Activated T-helper 1 cell treated with Interleukin-2 at 50 U/mL for 16 hours (primary cell): ENCODE measurements around the gene CA10.

Source experiments
- DNase-seq: peaks from one replicate; pipeline ENCODE4 v3.0.0-alpha.2; 2020; ENCODE audit warnings: low read depth

CA10 gene

DNA sequence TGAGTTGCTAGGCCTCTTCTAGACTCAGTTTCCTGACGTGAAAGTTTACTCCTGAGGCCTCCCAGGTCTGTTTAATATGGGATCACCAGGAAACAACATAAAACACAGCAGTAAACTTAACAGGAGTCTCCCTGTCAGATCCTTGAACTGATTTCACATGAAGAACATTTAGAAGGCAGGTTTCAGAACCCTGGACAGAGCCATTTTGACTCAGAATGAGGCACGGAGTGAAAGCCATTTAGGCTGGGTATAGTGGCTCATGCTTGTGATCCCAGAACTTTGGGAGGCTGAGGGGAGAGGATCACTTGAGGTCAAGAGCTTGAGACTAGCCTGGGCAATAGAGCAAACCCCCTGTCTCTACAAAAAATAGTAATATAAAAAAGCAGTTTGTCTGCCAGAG lies 289.1 kb downstream of the CA10 start:
- DNase-seq, result no peak

GRCh38 chr17:51860954-51861561 lies 297.5 kb downstream of the CA10 start:
- no peak for DNase-seq

GRCh38 chr17:51857052-51857597 lies 301.4 kb downstream of the CA10 start:
- no peak for DNase-seq

DNA sequence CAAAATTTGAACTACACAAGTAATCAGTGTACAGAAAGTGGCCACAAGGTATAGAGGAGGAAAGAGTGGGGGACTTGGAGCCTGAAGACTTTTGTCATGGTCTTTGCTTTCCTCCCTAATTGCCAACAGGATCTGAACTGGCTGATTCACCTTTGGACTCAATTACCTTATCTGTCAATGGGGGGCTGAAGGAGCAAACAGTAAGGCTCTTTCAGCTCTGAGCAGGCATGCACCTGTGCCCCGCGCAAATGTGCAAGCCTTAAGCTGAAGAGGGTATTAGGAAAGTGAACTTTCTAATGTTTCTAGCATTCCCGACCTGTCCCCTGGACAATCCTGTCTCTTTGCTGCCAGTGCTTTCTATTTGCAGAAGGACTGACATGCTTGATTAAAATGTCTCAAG lies 302.7 kb downstream of the CA10 start:
- DNase-seq, result no peak

DNA sequence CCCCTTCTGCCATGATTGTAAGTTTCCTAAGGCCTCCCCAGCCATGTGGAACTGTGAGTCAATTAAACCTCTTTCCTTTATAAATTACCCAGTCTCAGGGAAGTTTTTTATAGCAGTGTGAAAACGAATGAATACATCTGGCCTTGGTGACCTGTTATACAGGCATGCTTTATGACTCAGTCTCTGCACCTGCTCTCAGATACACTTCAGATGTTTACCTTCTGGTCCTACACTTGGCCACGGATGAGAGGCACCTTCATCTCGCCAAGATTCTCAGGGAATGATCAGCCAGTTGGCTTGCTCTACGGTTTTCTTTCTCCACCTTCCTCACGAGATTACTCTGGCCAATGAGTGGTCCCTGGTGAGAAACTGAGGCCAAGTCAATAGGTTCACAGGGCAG lies 304.7 kb downstream of the CA10 start:
- no peak for DNase-seq

DNA sequence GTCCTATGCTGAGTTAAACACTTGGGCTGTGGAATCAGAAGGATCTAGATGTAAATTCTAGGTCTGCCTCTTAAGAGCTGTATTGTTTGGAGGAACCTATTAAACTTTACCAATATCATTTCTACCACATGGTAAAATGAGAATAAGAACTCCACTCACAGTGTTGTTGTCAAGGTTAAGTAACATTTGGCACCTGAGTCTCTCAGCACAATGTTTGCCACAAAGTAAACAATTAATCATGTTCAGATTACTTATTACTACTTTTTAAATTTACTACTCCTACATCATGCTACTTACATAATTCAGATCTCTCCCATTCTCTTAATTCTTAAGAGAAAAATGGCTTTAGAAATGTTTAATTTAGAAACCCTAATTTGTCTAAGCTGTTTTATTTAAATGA lies 305.9 kb downstream of the CA10 start:
- DNase-seq, result no peak

DNA sequence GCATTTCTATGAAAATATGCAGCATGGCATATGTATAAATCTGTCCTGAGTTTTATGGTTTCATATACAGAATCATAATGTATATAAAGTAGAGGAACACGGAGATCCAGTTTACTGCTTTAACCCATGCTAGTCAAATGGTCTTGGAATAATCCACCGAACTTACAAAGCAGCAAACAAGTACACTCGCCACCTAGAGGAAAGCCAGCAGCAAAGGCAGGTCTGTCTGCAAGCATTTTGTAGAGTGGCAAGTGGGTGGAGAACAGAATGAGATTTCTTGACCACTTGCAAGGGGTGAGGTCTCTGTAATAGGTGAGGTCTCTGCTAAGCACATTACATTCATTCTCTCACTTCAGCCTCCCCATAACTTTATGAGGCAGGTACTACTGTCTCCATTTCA lies 308.3 kb downstream of the CA10 start:
- DNase-seq, result no peak

DNA sequence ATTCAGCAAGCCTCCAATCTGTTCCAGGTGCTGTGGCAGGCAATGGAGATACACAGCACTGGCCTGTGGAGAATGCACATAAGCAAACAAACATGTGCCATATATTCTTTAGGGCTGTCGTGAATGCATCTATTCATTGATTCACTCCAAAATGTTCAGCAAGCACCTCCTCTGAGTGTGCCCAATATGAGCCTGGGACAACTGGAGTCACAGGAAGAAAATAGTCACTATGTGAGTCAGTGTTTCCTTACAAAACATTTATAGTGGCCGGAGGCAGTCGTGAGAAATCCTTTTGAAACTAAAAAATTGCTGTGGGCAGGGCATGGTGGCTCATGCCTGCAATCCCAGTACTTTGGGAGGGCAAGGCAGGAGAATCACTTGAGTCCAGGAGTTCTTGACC lies 310.1 kb downstream of the CA10 start:
- no peak for DNase-seq

DNA sequence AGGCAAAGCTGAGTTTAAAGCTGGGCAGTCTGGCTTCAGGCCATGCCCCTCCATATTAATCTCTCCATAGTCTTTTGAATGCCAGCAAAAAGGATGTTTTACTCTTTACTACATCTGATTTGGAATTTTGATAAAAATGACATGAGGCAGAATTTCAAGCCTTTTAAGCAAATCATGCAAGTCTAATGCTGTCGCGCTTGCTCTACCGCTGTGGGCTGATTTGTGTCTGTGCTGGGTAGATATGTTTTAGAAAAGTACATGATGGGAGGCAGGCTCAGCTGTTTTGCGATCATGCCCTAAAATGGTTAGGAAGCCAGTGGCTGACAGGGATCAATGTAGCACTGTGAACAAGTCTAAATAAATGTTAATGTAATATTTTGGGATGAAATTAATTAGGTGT lies 311.9 kb downstream of the CA10 start:
- no peak for DNase-seq

- DNase-seq, result no peak
These were observed 312.7 kb downstream of the CA10 start for GRCh38 chr17:51845776-51846175.

DNA sequence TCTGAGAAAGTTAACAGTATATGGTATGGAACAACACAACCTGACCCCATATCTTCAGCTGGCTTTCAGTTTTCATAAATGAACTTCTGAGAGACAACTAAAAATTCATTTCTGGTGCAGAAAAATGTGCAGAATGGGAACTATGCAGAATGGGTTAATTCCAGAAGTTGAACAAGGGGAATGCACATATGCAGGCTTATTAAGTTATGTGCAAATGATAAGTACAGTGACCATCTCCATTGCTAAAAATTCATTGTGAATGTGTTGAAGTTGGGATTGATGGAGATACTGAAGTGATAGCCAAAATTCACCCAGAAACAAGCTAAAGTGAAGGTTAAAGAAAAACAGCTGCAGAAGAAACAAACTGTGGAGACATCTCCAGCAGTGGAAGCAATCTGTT lies 315.8 kb downstream of the CA10 start:
- DNase-seq, result no peak

GRCh38 chr17:51841669-51842068 lies 316.8 kb downstream of the CA10 start:
- no peak for DNase-seq

DNA sequence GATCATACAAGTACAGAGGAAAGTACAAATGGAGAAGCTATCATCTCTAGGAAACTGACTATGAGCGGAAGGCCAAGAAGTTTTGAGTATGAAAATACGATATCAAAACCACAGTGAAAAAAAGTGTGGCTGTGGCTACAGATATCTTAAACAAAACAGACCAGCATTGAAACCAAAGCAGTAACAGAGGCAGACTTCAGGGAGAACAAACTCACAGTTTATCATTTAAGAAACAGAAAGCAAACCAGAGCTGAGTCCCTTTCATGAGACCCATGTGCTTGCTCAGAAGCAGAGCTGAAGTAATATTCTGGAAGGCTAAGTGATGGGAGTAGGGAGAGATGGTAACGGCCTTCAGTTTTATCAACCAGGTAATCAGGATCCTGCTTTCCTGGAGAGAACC lies 317.8 kb downstream of the CA10 start:
- no peak for DNase-seq

DNA sequence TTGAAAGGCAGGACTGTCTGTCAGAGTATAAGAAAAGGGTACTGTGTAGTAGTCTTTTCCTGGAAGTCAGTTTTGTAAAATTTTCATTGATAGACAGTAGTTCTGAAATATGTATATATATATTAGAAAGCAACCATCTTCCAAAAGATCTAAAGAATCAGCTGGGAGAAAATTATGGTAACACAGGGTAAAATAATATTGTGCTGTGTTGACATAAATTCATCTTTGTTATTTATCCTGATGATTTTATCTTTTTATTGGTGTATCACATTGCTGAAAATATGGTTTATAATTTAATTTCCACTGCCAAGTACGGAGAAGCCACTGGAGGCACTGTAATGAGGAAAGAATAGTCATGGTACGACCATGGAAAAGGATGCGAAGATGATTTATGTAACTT lies 324.9 kb downstream of the CA10 start:
- DNase-seq, result no peak

GRCh38 chr17:51833045-51833444 lies 325.5 kb downstream of the CA10 start:
- no peak for DNase-seq

- no peak for DNase-seq
These were observed 327.6 kb downstream of the CA10 start for GRCh38 chr17:51830886-51831285.

GRCh38 chr17:51830451-51830850 lies 328.1 kb downstream of the CA10 start:
- no peak for DNase-seq

DNA sequence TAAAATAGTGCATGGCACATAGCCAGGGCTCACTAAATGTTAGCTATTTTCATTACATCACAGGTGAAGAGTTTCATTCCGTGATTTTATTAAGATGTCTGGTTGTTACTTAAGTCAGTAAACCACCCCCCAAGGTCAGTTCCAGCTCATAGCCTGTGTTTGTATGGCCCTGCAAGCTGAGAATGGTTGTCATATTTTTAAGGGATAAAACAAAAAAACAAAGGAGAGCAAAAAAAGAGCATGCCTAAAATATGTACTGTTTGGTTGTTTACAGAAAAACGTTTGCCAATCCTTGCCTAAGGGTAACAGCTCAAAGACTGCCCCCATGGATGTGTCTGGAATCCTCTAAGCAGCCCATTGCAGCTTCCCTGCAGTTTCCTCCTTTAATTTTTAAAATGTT lies 329.6 kb downstream of the CA10 start:
- DNase-seq, result no peak

GRCh38 chr17:51827140-51827539 lies 331.4 kb downstream of the CA10 start:
- DNase-seq, result no peak

DNA sequence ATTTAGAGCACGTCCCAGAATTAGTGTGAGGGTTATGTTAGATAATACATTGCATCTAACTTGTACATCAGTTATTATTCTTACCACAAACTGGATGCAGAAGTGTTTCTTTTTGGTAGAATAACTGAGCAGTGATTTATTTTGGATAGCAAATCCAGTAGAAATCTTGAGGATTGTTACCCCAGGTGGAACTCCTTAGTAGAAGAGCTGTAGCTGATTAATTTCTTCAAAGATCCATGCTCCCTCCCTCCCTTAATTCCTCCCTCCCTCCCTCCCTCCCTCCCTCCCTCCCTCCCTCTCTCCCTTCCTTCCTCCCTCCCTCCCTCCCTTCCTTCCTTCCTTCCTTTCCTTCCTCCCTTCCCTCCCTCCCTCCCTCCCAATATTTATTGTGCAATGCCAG lies 337.7 kb downstream of the CA10 start:
- DNase-seq, result no peak

GRCh38 chr17:51820252-51820651 lies 338.3 kb downstream of the CA10 start:
- no peak for DNase-seq

DNA sequence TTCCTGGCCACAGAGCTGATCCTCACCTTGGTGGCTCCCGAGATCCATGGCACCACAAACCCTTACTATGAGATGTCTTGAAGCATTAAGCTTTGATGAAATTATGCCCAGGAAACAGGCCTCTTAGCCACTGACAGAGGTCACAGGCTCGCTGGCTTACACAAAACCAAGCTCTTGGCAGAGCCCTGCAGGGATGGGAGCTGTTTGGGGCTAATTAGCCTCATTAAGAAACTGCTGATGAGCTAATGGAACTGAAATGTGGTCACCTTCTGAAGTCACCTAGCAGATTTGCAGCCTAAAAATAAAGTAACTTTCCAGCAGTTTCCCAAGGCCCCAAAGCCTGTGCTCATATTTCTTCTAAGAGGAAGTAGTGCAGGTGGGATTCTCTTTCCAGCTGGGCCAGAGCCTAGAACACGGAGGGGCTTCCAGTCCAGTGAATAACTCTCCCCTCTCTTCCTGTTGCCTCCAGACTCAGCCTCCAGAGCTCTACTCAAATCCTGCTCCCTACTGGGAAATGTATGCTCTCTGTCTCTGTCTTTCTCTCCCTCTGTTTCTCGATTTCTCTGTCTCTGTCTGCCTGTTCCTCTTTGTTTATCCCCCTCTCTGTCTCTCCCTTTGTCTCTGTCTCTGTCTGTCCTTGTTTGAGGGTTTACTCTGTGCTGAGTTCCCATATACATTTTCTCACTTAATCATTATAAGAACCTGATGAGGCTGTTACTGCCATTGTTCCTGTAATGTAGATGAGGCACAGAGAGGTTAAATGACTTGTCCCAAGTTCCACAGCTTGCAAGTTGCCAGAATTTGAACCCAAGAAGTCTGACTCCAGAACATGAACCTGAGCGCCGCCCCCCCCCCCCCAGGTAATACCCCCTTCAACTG lies 338.9 kb downstream of the CA10 start:
- DNase-seq, result no peak

DNA sequence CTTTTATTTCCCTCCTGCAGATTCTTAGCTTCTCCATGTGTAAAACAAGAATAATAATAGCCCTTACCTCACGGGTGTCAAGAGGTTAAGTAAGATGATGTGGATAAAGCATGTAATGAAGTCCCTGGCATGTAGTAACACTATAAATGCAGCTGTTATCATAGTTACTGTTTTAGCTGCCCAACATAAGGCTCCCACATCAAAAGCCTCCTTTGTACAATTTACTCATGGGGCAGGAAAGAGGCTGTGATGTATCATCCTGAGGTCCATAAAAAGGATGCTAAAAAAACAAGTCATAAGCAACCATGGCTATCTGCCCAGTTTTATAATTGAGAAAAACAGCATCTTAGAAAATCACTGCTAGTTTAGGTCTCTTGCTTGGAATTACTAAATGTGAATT lies 339.7 kb downstream of the CA10 start:
- no peak for DNase-seq

DNA sequence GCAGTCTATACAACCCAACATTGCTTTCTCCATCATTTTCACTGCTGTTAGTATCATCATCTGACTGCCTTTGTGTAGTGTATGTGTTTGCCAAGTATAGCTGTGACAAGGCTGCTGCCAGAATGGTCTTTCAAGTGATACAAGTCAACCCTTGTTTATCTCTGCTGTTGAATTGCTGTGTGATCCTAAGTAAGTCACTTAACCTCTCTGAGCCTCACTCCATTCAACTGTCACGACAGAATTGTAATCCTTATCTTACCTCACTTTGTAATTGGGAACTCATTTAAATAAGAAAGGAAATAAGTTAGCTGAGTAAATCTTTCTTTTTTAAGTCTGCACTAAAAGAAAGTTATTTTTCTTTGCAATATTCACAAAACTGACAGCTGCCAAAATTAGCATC lies 340.6 kb downstream of the CA10 start:
- no peak for DNase-seq
